IMR-90 (cell line): ENCODE measurements around the gene MCTP1. TPM values are rescaled to one million over a fixed set of nuclear protein-coding genes. Genes with fewer than 3 reads are reported as not detected.

ENCODE experiments used
- ATAC-seq: fragments of 200-7000 bp; cut with Tn5 transposase; 2 replicates; pipeline ENCODE4 v1.9.1; 2020; ENCODE audit warnings: low read depth, mild to moderate bottlenecking, moderate library complexity
- BruUV-seq: library from RNA; stranded (reverse); fragments of 400-500 nt; replicated peaks from 2 replicates; lab custom pipeline; 2021; lab: Mats Ljungman, UMichigan
- CTCF ChIA-PET: fragments of 300-600 bp; formaldehyde crosslinking; extraction: SDS; loops from one replicate; lab custom pipeline; 2021; ENCODE audit warnings: antibody characterized with exemption; lab: Yijun Ruan, JAX
- POLR2A ChIA-PET: fragments of 300-600 bp; sonication (Branson Sonifier 250); formaldehyde crosslinking; loops from one replicate; lab custom pipeline; 2022; ENCODE audit warnings: antibody characterized with exemption; ENCODE audit not compliant: unreplicated experiment; lab: Charles Lee
- DNase-seq: peaks from one replicate; pipeline ENCODE4 v3.0.0; 2013
- H2AFZ ChIP-seq: replicated peaks from 2 replicates; pipeline ENCODE3; 2013; ENCODE audit warnings: low read length, mild to moderate bottlenecking; ENCODE audit not compliant: poor library complexity
- H2AK5ac ChIP-seq: 2 replicates; pipeline ENCODE4 v1.6.1; 2013; ENCODE audit warnings: low read depth, low read length, inconsistent platforms
- H2AK9ac ChIP-seq: replicated peaks from 2 replicates; pipeline ENCODE3; 2013; ENCODE audit warnings: mild to moderate bottlenecking, low read depth, low read length, moderate library complexity; ENCODE audit not compliant: poor library complexity
- H2BK120ac ChIP-seq: 2 replicates; pipeline ENCODE4 v1.6.1; 2013; ENCODE audit warnings: low read depth, low read length, inconsistent platforms
- H2BK15ac ChIP-seq: 3 replicates; pipeline ENCODE4 v1.6.1; 2013; ENCODE audit warnings: low read depth, low read length, inconsistent platforms
- H2BK20ac ChIP-seq: 2 replicates; pipeline ENCODE4 v1.6.1; 2013; ENCODE audit warnings: low read depth, mild to moderate bottlenecking, inconsistent platforms, low read length, moderate library complexity
- H2BK5ac ChIP-seq: 2 replicates; pipeline ENCODE4 v1.6.1; 2013; ENCODE audit warnings: mild to moderate bottlenecking, low read depth, low read length, inconsistent platforms; ENCODE audit not compliant: poor library complexity, severe bottlenecking
- H3K14ac ChIP-seq: replicated peaks from 2 replicates; pipeline ENCODE4 v1.6.1; 2013; ENCODE audit warnings: low read depth, low read length, inconsistent platforms
- H3K18ac ChIP-seq: 2 replicates; pipeline ENCODE4 v1.6.1; 2013; ENCODE audit warnings: low read depth, low read length, control low read depth
- H3K23ac ChIP-seq: 2 replicates; pipeline ENCODE4 v1.6.1; 2013; ENCODE audit warnings: low read depth, low read length, inconsistent platforms
- H3K27ac ChIP-seq: 2 replicates; pipeline ENCODE4 v1.5.1; 2013; ENCODE audit warnings: mild to moderate bottlenecking, control low read depth, low read length; ENCODE audit not compliant: insufficient read depth
- H3K27me3 ChIP-seq: 2 replicates; pipeline ENCODE4 v1.6.1; 2013; ENCODE audit warnings: low read length; ENCODE audit not compliant: control insufficient read depth, insufficient read depth
- H3K36me3 ChIP-seq: 2 replicates; pipeline ENCODE4 v1.6.1; 2013; ENCODE audit warnings: low read length, mixed read lengths; ENCODE audit not compliant: control insufficient read depth, insufficient read depth
- H3K4ac ChIP-seq: 2 replicates; pipeline ENCODE4 v1.6.1; 2013; ENCODE audit warnings: low read depth, low read length, inconsistent platforms
- H3K4me1 ChIP-seq: 2 replicates; pipeline ENCODE4 v1.6.1; 2013; ENCODE audit warnings: low read length, mixed read lengths; ENCODE audit not compliant: control insufficient read depth, insufficient read depth
- H3K4me2 ChIP-seq: 2 replicates; pipeline ENCODE4 v1.6.1; 2013; ENCODE audit warnings: low read depth, mild to moderate bottlenecking, control low read depth, low read length, moderate library complexity
- H3K4me3 ChIP-seq: 2 replicates; pipeline ENCODE4 v1.5.1; 2013; ENCODE audit warnings: low read depth, mild to moderate bottlenecking, control low read depth, low read length, moderate library complexity; ENCODE audit not compliant: insufficient read depth
- H3K56ac ChIP-seq: 2 replicates; pipeline ENCODE4 v1.6.1; 2013; ENCODE audit warnings: low read length, inconsistent platforms; ENCODE audit not compliant: insufficient read depth; ENCODE audit errors: extremely low read depth
- H3K79me1 ChIP-seq, 2 experiments: 2 replicates each; pipeline ENCODE4 v1.6.1; 2013; ENCODE audit warnings: low read length in 2 of 2, inconsistent platforms in 1 of 2, low read depth in 1 of 2
- H3K9ac ChIP-seq: 2 replicates; pipeline ENCODE4 v1.6.1; 2013; ENCODE audit warnings: low read depth, low read length, control low read depth
- H3K9me1 ChIP-seq: 2 replicates; pipeline ENCODE4 v1.6.1; 2013; ENCODE audit warnings: low read length, inconsistent platforms; ENCODE audit not compliant: insufficient read depth
- H3K9me3 ChIP-seq: 2 replicates; pipeline ENCODE4 v1.6.1; 2013; ENCODE audit warnings: low read length; ENCODE audit not compliant: control insufficient read depth, insufficient read depth
- H4K20me1 ChIP-seq: 2 replicates; pipeline ENCODE4 v1.6.1; 2013; ENCODE audit warnings: low read length, inconsistent platforms; ENCODE audit not compliant: insufficient read depth
- H4K5ac ChIP-seq: 2 replicates; pipeline ENCODE4 v1.6.1; 2013; ENCODE audit warnings: mild to moderate bottlenecking, low read depth, low read length, control low read depth
- H4K8ac ChIP-seq, 2 experiments: 2 replicates each; pipeline ENCODE4 v1.6.1; 2013; ENCODE audit warnings: low read depth in 2 of 2, low read length in 2 of 2, control low read depth in 1 of 2, inconsistent platforms in 1 of 2
- H4K91ac ChIP-seq: 2 replicates; pipeline ENCODE4 v1.6.1; 2013; ENCODE audit warnings: low read depth, low read length, inconsistent platforms; ENCODE audit not compliant: insufficient read depth
- BHLHE40 ChIP-seq: fragments of 150-350 bp; IDR thresholded peaks from 2 replicates; pipeline ENCODE4 v1.6.1; 2016; ENCODE audit warnings: mild to moderate bottlenecking, low read depth, low read length
- CEBPB ChIP-seq: IDR thresholded peaks from 2 replicates; pipeline ENCODE4 v1.6.1; 2012; ENCODE audit warnings: low read depth, low read length, improper control_type of control experiment
- MAFK ChIP-seq: IDR thresholded peaks from 2 replicates; pipeline ENCODE4 v1.6.1; 2012; ENCODE audit warnings: low read depth, low read length, improper control_type of control experiment
- MXI1 ChIP-seq: IDR thresholded peaks from 2 replicates; pipeline ENCODE4 v1.6.1; 2012; ENCODE audit warnings: low read depth, mild to moderate bottlenecking, low read length, moderate library complexity, borderline replicate concordance
- NFE2L2 ChIP-seq: fragments of 150-350 bp; IDR thresholded peaks from 2 replicates; pipeline ENCODE4 v1.6.1; 2016; ENCODE audit warnings: low read depth, mild to moderate bottlenecking, low read length
- RAD21 ChIP-seq: IDR thresholded peaks from 2 replicates; pipeline ENCODE4 v1.6.1; 2012; ENCODE audit warnings: low read length, improper control_type of control experiment
- WGBS, 2 experiments: methylation state at CpG; one replicate each; pipeline versions ENCODE4 v1.1.5 to v1.1.7; 2013; ENCODE audit warnings: missing lambda C conversion rate in 2 of 2; ENCODE audit not compliant: insufficient read length in 1 of 2; ENCODE audit errors: extremely low coverage in 2 of 2; 5-methylcytosine and 5-hydroxymethylcytosine counted together
- dilution Hi-C: fragments of 300-500 bp; cut with HindIII; formaldehyde crosslinking; loops from one replicate; pipeline ENCODE4 v1.14.3; 2018; ENCODE audit warnings: low sequenced_read_pairs; ENCODE audit not compliant: unreplicated experiment
- in situ Hi-C: fragments of 300-500 bp; cut with MboI; formaldehyde crosslinking; loops from 3 replicates; pipeline ENCODE4 v1.14.3; 2019; ENCODE audit warnings: low sequenced_read_pairs, inconsistent platforms, mixed read lengths
- intact Hi-C: fragments of 100-400 bp; cut with micrococcal nuclease; formaldehyde crosslinking; loops from 2 replicates; pipeline ENCODE4 v1.10.0; 2022
- polyA plus RNA-seq, 3 experiments: library from polyadenylated mRNA; depleted of rRNA; stranded (reverse); fragments of >200 nt; gene quantifications; 2 replicates each; pipeline ENCODE4 v1.2.3, GENCODE V29; 2012; ENCODE audit warnings: low replicate concordance in 1 of 3
- total RNA-seq: library from RNA; depleted of rRNA; stranded (reverse); fragments of >200 nt; gene quantifications from 2 replicates; pipeline ENCODE4 v1.2.3, GENCODE V29; 2012
- TF ChIP-seq, protein P1 (sequence below): fragments of 150-350 bp; IDR thresholded peaks from 2 replicates; pipeline ENCODE4 v1.6.1; 2016; ENCODE audit warnings: low read depth, mild to moderate bottlenecking, low read length, moderate library complexity, borderline replicate concordance

The MCTP1 gene
- total and polyA plus RNA-seq, 2 of the 4 experiments (the other 2 are of a cell fraction): 0.21 TPM; not detected in 1

GRCh38 chr5:95124731-95125130 lies 160.2 kb downstream of the MCTP1 start:
- dilution Hi-C loops: no loop called here
- H3K4me1 ChIP-seq: no peaks in the 10 kb centered on the region

More at GRCh38 chr5:95124731-95125130, 160.2 kb downstream of the MCTP1 start:
- CTCF ChIA-PET: no interaction called here
- Histone ChIP-seq H2BK15ac (no peak overlapping the region), H2AK9ac (no peak overlapping the region), H2BK5ac (no peak overlapping the region), H4K8ac (no peak overlapping the region), H4K91ac (no peak overlapping the region), H4K20me1 (no peaks in the 10 kb centered on the region), H4K5ac (no peak overlapping the region), H3K56ac (no peak overlapping the region), H3K4me2 (no peak overlapping the region), H3K79me1 (no peaks in the 10 kb centered on the region), H2BK120ac (no peak overlapping the region), H3K4me3 (no peak overlapping the region), H2AFZ (no peak overlapping the region), H3K27ac (no peak overlapping the region), H2BK20ac (no peak overlapping the region), H3K23ac (no peak overlapping the region), H3K14ac (no peak overlapping the region), H3K18ac (no peak overlapping the region), H3K27me3 (no peaks in the 10 kb centered on the region), H2AK5ac (no peak overlapping the region), H3K9me3 (no peaks in the 10 kb centered on the region), H3K4ac (no peak overlapping the region), H3K9ac (no peak overlapping the region), H3K9me1 (no peaks in the 10 kb centered on the region), H3K36me3 (no peaks in the 10 kb centered on the region)
- in situ Hi-C loops (no loop called here), intact Hi-C loops (no loop called here)
- no peak for TF ChIP-seq RAD21
- no peak for TF ChIP-seq MAFK
- TF ChIP-seq MXI1: no peak
- no peak for TF ChIP-seq CEBPB
- TF ChIP-seq, protein P1, sequence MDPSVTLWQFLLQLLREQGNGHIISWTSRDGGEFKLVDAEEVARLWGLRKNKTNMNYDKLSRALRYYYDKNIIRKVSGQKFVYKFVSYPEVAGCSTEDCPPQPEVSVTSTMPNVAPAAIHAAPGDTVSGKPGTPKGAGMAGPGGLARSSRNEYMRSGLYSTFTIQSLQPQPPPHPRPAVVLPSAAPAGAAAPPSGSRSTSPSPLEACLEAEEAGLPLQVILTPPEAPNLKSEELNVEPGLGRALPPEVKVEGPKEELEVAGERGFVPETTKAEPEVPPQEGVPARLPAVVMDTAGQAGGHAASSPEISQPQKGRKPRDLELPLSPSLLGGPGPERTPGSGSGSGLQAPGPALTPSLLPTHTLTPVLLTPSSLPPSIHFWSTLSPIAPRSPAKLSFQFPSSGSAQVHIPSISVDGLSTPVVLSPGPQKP: no peak
- TF ChIP-seq BHLHE40: no peak
- TF ChIP-seq NFE2L2: no peak
- no CpG with 5 or more reads among the region's 1 CpG for WGBS, 2 experiments
- POLR2A ChIA-PET: no interaction called here
- DNase-seq: no peak
- no peak for ATAC-seq
- no TSS peak for BruUV-seq
